Heart left ventricle (tissue), 13 donors: ENCODE results near the gene VPS45.

Experiments
- CTCF ChIP-seq, 12 donors: fragments of 200-600 bp; sonication (generic) in 4 of 12; IDR thresholded peaks; one replicate each; pipeline versions ENCODE4 v1.5.0 to v1.8.0; 2018 to 2022; ENCODE audit warnings: antibody characterized with exemption in 12 of 12, mild to moderate bottlenecking in 5 of 12
- POLR2A ChIP-seq, 2 donors: fragments of 450-650 bp; IDR thresholded peaks; one replicate each; pipeline ENCODE4 v1.6.1; 2017; ENCODE audit warnings: antibody characterized with exemption in 2 of 2, mild to moderate bottlenecking in 2 of 2, moderate library complexity in 2 of 2
- donor health status: ischemic (EF 13 %, LVEDD 7.1; RV severe dilation, severe dysfunction).
- donor health status: DM: no; HTN: yes; CAD: no.
- donor health status: DM: no; HTN: no; CAD: no.
- donor health status: ischemic (EF 25% LVEDD 6.9; RV normal size, moderate dysfunction).
- donor health status: ischemic (EF 25% LVEDD 5.7; RV mildly dilated, moderate dysfunction).
- donor health status: ischemic (EF 35%, LVEDD 5.7; RV mildly dilated, moderate dysfunction).
- donor health status: nonischemic (EF 11% LVEDD 7.7; RV severe dilation, severe dysfunction).
- donor health status: DM: yes; HTN: yes; CAD: no.
- donor health status: PGD.
- donor health status: ischemic (EF 29% LVEDD 5.4; RV normal size, mild dysfunction).
- donor health status: nonischemic (EF 23%, LVEDD 6.1; RV moderate dilation, normal function).

GRCh38 chr1:150164224-150164623 lies 96.6 kb downstream of the VPS45 start:
- no peak for TF ChIP-seq CTCF (IDR thresholded peaks at IDR 0.05)
- no peak for TF ChIP-seq POLR2A (IDR thresholded peaks at IDR 0.05)
